Tibial artery (tissue), 4 donors: ENCODE data around the gene CBLN1.
A peak's percentile ranks its signal among the peaks of the same experiment; 100 is the strongest.

ENCODE experiments used
- DNase-seq, 2 donors: peaks; one replicate each; pipeline ENCODE4 v3.0.0-alpha.2; 2019
- H3K27ac ChIP-seq, 2 donors: fragments of 200-600 bp; sonication (generic) in 1 of 2; 1 replicate in 1 of 2; 2 replicates in 1 of 2; pipeline ENCODE4 v1.5.1; 2018 to 2019; ENCODE audit warnings: mild to moderate bottlenecking in 1 of 2
- H3K27me3 ChIP-seq, 2 donors: fragments of 200-600 bp; sonication (generic) in 1 of 2; one replicate each; pipeline versions ENCODE4 v1.5.1 to v1.6.0; 2016 to 2019
- H3K36me3 ChIP-seq, 3 donors: fragments of 200-600 bp; sonication (generic) in 2 of 3; one replicate each; pipeline ENCODE4 v1.5.1; 2016 to 2019; ENCODE audit warnings: mild to moderate bottlenecking in 2 of 3
- H3K4me1 ChIP-seq, 4 donors: fragments of 200-600 bp; sonication (generic) in 2 of 4; 1 replicate in 3 of 4; 2 replicates in 1 of 4; pipeline ENCODE4 v1.5.1; 2016 to 2019
- H3K4me3 ChIP-seq, 2 donors: fragments of 200-600 bp; sonication (generic) in 1 of 2; 1 replicate in 1 of 2; 2 replicates in 1 of 2; pipeline ENCODE4 v1.5.1; 2018 to 2019; ENCODE audit warnings: mild to moderate bottlenecking in 2 of 2
- H3K9me3 ChIP-seq, 3 donors: fragments of 200-600 bp; sonication (generic) in 1 of 3; one replicate each; pipeline ENCODE4 v1.5.1; 2016 to 2019
- CTCF ChIP-seq, 2 experiments: fragments of 200-600 bp in 1 of 2; fragments of 450-650 bp in 1 of 2; IDR thresholded peaks; one replicate each; pipeline ENCODE4 v1.5.1; 2017 to 2019; ENCODE audit warnings: antibody characterized with exemption in 2 of 2, mild to moderate bottlenecking in 1 of 2, moderate library complexity in 1 of 2
- intact Hi-C: fragments of 100-400 bp; cut with DNase I; formaldehyde crosslinking; loops from one replicate; pipeline ENCODE4 v1.15.0; 2023; ENCODE audit warnings: low total_unique reads

CBLN1 gene

DNA sequence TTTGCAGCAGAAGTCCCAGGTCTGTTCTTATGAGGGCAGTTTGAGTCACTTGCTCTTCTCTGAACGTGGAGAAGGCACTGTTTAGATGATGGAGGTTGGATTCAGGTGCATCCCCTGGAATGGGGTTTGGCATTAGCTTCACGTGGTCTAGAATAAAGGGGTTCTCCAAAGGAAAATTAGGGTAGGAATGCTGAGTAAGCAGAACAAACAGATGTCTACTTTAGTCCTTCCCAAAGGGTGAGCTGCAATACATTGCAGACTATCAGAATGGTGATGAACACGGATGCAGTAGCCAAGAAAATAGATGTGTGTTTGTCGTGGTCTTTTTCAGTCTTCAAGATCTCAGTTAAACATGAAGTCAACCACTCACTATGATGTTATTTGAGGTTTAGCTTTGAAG, 3.3 kb upstream of the CBLN1 start:
- H3K4me1 ChIP-seq: peaks cover 0 to 31% (median 23%) of the 10 kb centered on the region in 4 donors
- H3K27ac ChIP-seq: no peak overlapping the region
- intact Hi-C loops: no loop called here
- no peak overlapping the region for H3K4me3 ChIP-seq
- no peak for DNase-seq
- peaks cover 0 to 69% of the 10 kb centered on the region in 2 donors for H3K27me3 ChIP-seq
- no peaks in the 10 kb centered on the region for H3K9me3 ChIP-seq
- no peak for TF ChIP-seq CTCF (IDR thresholded peaks at IDR 0.05)
- no peaks in the 10 kb centered on the region for H3K36me3 ChIP-seq

- peaks cover 0 to 79% of the 10 kb centered on the region in 2 donors for H3K27me3 ChIP-seq
- DNase-seq: no peak
- no peaks in the 10 kb centered on the region for H3K9me3 ChIP-seq
- peaks cover 0 to 45% (median 34%) of the 10 kb centered on the region in 4 donors for H3K4me1 ChIP-seq
- no peak for TF ChIP-seq CTCF (IDR thresholded peaks at IDR 0.05)
- no peaks in the 10 kb centered on the region for H3K36me3 ChIP-seq
- intact Hi-C loops: no loop called here
- H3K4me3 ChIP-seq: no peak overlapping the region
- no peak overlapping the region for H3K27ac ChIP-seq
Measured at GRCh38 chr16:49283376-49284049, 1.9 kb upstream of the CBLN1 start.

DNA sequence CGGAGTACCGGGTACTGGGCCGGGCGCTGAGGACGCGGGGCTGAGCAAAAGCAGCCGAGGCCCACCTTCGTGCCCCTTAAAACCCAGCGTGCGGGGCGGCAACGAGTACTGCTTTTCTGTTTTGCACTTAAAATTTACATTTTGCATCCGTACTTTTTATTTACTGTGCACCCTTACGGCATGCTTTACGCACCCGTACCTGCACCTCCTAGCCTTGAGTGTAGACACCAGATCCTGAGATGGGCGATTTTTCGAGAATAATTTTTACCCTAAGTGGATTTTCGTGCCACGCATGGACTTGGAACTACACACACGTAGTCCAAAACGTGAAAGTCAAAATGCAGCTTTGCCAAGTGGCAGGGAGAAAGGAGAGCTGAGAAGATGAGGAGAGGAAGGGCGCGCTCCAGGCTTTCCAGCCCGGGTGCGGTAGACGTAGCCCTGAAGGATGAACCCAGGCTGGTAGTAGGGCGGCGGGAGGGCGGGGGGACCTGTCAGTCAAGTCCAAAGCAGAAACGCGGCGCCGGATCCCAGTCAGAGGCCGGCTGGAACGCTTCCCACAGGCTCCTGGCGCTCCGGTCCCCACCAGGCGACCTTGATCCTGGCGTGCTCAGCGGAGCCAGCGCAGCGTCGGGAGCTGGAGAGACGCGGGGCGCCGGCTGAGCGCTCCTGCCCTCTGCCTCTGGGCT, 1.2 kb upstream of the CBLN1 start:
- DNase-seq: no peak
- H3K4me3 ChIP-seq: peak overlapping the region; percentile 29 to 48
- no peaks in the 10 kb centered on the region for H3K9me3 ChIP-seq
- intact Hi-C loops: no loop called here
- peaks cover 0 to 52% (median 41%) of the 10 kb centered on the region in 4 donors for H3K4me1 ChIP-seq
- H3K27me3 ChIP-seq: peaks cover 0 to 85% of the 10 kb centered on the region in 2 donors
- H3K36me3 ChIP-seq: no peaks in the 10 kb centered on the region
- H3K27ac ChIP-seq: no peak overlapping the region
- no peak for TF ChIP-seq CTCF (IDR thresholded peaks at IDR 0.05)

DNA sequence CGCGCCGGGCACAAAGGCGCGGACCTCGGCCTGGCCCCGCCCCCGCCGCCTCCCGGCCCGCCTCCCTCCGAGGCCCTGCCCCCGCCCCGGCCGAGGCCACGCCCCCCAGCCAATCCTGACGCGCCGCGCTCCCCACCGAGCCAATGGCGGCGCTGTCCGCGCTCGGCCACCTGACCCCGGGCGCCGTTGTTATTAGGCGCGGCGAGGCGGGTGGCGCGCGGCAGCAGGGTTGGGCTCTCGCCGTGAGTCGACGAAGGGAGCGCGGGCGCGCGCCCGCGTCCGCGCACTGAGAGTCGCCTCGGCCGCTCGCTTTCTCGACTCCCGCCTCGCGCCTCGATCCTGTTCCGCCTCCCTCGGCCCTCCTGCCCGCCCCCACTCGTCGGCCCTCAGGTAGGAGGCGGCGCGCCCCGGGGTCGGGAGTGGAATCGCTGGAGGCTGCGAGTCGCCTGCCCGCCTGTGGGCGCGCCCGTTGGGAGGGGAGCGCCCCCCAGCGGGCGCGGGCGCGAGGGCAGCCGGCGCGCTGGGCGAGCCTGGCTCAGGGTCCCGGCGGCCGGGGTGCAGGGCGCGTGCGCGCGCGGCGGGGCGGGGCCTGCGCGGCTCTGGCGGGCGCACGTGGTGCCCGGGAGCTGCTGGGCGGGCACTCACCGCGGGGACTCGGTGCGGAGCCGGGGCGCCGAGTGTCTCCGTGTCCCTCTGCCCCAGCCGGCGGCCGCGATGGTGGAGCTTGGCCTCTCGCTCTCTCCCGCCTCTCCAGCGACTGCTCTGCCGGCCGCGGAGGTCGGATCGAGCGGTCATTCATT, 405 bp upstream of the CBLN1 start:
- Histone ChIP-seq H3K27me3 (peaks cover 0 to 87% of the 10 kb centered on the region in 2 donors), H3K36me3 (no peaks in the 10 kb centered on the region), H3K9me3 (no peaks in the 10 kb centered on the region), H3K4me1 (peaks cover 0 to 60% (median 48%) of the 10 kb centered on the region in 4 donors), H3K27ac (no peak overlapping the region), H3K4me3 (peak overlapping the region; percentile 29 to 48)
- TF ChIP-seq CTCF (IDR thresholded peaks at IDR 0.05): no peak
- intact Hi-C loops: no loop called here
- DNase-seq: peak; percentile 56 to 68

DNA sequence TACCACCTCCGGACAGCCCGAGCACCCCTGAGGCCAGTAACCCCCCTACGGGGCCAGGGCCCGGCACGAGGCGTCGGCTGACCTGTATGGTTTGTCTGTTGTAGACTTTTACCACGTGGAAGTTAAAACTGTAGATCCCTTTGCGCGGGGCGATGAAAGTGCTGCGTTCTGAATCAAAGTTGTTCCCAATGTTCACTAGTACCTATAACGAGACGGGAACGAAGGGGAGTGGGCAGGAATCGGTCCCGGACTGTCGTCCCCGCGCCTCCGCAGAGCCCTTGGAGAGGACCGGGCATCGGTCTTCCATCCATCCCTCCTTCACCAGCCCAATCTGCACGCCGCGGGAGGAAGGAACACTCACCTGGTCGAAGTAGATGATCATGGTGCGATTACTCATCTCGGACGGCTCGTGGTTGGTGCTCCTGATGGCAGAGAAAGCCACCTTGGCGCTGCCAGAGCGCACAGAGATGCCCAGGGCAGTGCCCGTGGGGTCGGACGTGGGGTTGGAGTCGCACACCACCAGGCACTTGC, 732 bp downstream of the CBLN1 start:
- no peak for TF ChIP-seq CTCF (IDR thresholded peaks at IDR 0.05)
- Histone ChIP-seq H3K27ac (no peak overlapping the region), H3K27me3 (peaks cover 0 to 94% of the 10 kb centered on the region in 2 donors), H3K4me3 (no peak overlapping the region), H3K4me1 (peaks cover 0 to 64% (median 52%) of the 10 kb centered on the region in 4 donors), H3K9me3 (no peaks in the 10 kb centered on the region), H3K36me3 (no peaks in the 10 kb centered on the region)
- no peak for DNase-seq
- intact Hi-C loops: no loop called here
